ENCODE results near the gene RBM5.

GRCh38 chr3:50139718-50140423 lies 51.2 kb downstream of the RBM5 start:
- TF ChIP-seq JUND (IDR thresholded peaks at IDR 0.05) (no peak), CTCF (IDR thresholded peaks at IDR 0.05 in 2 of 3, conservative IDR thresholded peaks at IDR 0.05 in 1 of 3; ENCODE audit: borderline replicate concordance in 1 of 3, insufficient read depth in 1 of 3, low read depth in 2 of 3, low read length in 2 of 3) (no peak), ZFX (IDR thresholded peaks at IDR 0.05) (no peak), POLR2A (IDR thresholded peaks at IDR 0.05; ENCODE audit: borderline replicate concordance, extremely low read depth, insufficient read depth, insufficient read length) (no peak)
